IMR-90 (cell line): ENCODE data around the gene RBBP8NL. TPM values are rescaled to one million over a fixed set of nuclear protein-coding genes. Genes with fewer than 3 reads are reported as not detected.

Experiments used
- ATAC-seq: fragments of 200-7000 bp; cut with Tn5 transposase; 2 replicates; pipeline ENCODE4 v1.9.1; 2020; ENCODE audit warnings: low read depth, mild to moderate bottlenecking, moderate library complexity
- BruUV-seq: library from RNA; stranded (reverse); fragments of 400-500 nt; replicated peaks from 2 replicates; lab custom pipeline; 2021; lab: Mats Ljungman, UMichigan
- CTCF ChIA-PET: fragments of 300-600 bp; formaldehyde crosslinking; extraction: SDS; loops from one replicate; lab custom pipeline; 2021; ENCODE audit warnings: antibody characterized with exemption; lab: Yijun Ruan, JAX
- POLR2A ChIA-PET: fragments of 300-600 bp; sonication (Branson Sonifier 250); formaldehyde crosslinking; loops from one replicate; lab custom pipeline; 2022; ENCODE audit warnings: antibody characterized with exemption; ENCODE audit not compliant: unreplicated experiment; lab: Charles Lee
- DNase-seq: peaks from one replicate; pipeline ENCODE4 v3.0.0; 2013
- H2AFZ ChIP-seq: replicated peaks from 2 replicates; pipeline ENCODE3; 2013; ENCODE audit warnings: low read length, mild to moderate bottlenecking; ENCODE audit not compliant: poor library complexity
- H2AK5ac ChIP-seq: 2 replicates; pipeline ENCODE4 v1.6.1; 2013; ENCODE audit warnings: low read depth, low read length, inconsistent platforms
- H2AK9ac ChIP-seq: replicated peaks from 2 replicates; pipeline ENCODE3; 2013; ENCODE audit warnings: mild to moderate bottlenecking, low read depth, low read length, moderate library complexity; ENCODE audit not compliant: poor library complexity
- H2BK120ac ChIP-seq: 2 replicates; pipeline ENCODE4 v1.6.1; 2013; ENCODE audit warnings: low read depth, low read length, inconsistent platforms
- H2BK15ac ChIP-seq: 3 replicates; pipeline ENCODE4 v1.6.1; 2013; ENCODE audit warnings: low read depth, low read length, inconsistent platforms
- H2BK20ac ChIP-seq: 2 replicates; pipeline ENCODE4 v1.6.1; 2013; ENCODE audit warnings: low read depth, mild to moderate bottlenecking, inconsistent platforms, low read length, moderate library complexity
- H2BK5ac ChIP-seq: 2 replicates; pipeline ENCODE4 v1.6.1; 2013; ENCODE audit warnings: mild to moderate bottlenecking, low read depth, low read length, inconsistent platforms; ENCODE audit not compliant: poor library complexity, severe bottlenecking
- H3K14ac ChIP-seq: replicated peaks from 2 replicates; pipeline ENCODE4 v1.6.1; 2013; ENCODE audit warnings: low read depth, low read length, inconsistent platforms
- H3K18ac ChIP-seq: 2 replicates; pipeline ENCODE4 v1.6.1; 2013; ENCODE audit warnings: low read depth, low read length, control low read depth
- H3K23ac ChIP-seq: 2 replicates; pipeline ENCODE4 v1.6.1; 2013; ENCODE audit warnings: low read depth, low read length, inconsistent platforms
- H3K27ac ChIP-seq: 2 replicates; pipeline ENCODE4 v1.5.1; 2013; ENCODE audit warnings: mild to moderate bottlenecking, control low read depth, low read length; ENCODE audit not compliant: insufficient read depth
- H3K27me3 ChIP-seq: 2 replicates; pipeline ENCODE4 v1.6.1; 2013; ENCODE audit warnings: low read length; ENCODE audit not compliant: control insufficient read depth, insufficient read depth
- H3K36me3 ChIP-seq: 2 replicates; pipeline ENCODE4 v1.6.1; 2013; ENCODE audit warnings: low read length, mixed read lengths; ENCODE audit not compliant: control insufficient read depth, insufficient read depth
- H3K4ac ChIP-seq: 2 replicates; pipeline ENCODE4 v1.6.1; 2013; ENCODE audit warnings: low read depth, low read length, inconsistent platforms
- H3K4me1 ChIP-seq: 2 replicates; pipeline ENCODE4 v1.6.1; 2013; ENCODE audit warnings: low read length, mixed read lengths; ENCODE audit not compliant: control insufficient read depth, insufficient read depth
- H3K4me2 ChIP-seq: 2 replicates; pipeline ENCODE4 v1.6.1; 2013; ENCODE audit warnings: low read depth, mild to moderate bottlenecking, control low read depth, low read length, moderate library complexity
- H3K4me3 ChIP-seq: 2 replicates; pipeline ENCODE4 v1.5.1; 2013; ENCODE audit warnings: low read depth, mild to moderate bottlenecking, control low read depth, low read length, moderate library complexity; ENCODE audit not compliant: insufficient read depth
- H3K56ac ChIP-seq: 2 replicates; pipeline ENCODE4 v1.6.1; 2013; ENCODE audit warnings: low read length, inconsistent platforms; ENCODE audit not compliant: insufficient read depth; ENCODE audit errors: extremely low read depth
- H3K79me1 ChIP-seq, 2 experiments: 2 replicates each; pipeline ENCODE4 v1.6.1; 2013; ENCODE audit warnings: low read length in 2 of 2, inconsistent platforms in 1 of 2, low read depth in 1 of 2
- H3K9ac ChIP-seq: 2 replicates; pipeline ENCODE4 v1.6.1; 2013; ENCODE audit warnings: low read depth, low read length, control low read depth
- H3K9me1 ChIP-seq: 2 replicates; pipeline ENCODE4 v1.6.1; 2013; ENCODE audit warnings: low read length, inconsistent platforms; ENCODE audit not compliant: insufficient read depth
- H3K9me3 ChIP-seq: 2 replicates; pipeline ENCODE4 v1.6.1; 2013; ENCODE audit warnings: low read length; ENCODE audit not compliant: control insufficient read depth, insufficient read depth
- H4K20me1 ChIP-seq: 2 replicates; pipeline ENCODE4 v1.6.1; 2013; ENCODE audit warnings: low read length, inconsistent platforms; ENCODE audit not compliant: insufficient read depth
- H4K5ac ChIP-seq: 2 replicates; pipeline ENCODE4 v1.6.1; 2013; ENCODE audit warnings: mild to moderate bottlenecking, low read depth, low read length, control low read depth
- H4K8ac ChIP-seq, 2 experiments: 2 replicates each; pipeline ENCODE4 v1.6.1; 2013; ENCODE audit warnings: low read depth in 2 of 2, low read length in 2 of 2, control low read depth in 1 of 2, inconsistent platforms in 1 of 2
- H4K91ac ChIP-seq: 2 replicates; pipeline ENCODE4 v1.6.1; 2013; ENCODE audit warnings: low read depth, low read length, inconsistent platforms; ENCODE audit not compliant: insufficient read depth
- CHD1 ChIP-seq: IDR thresholded peaks from 2 replicates; pipeline ENCODE4 v1.6.1; 2012; ENCODE audit warnings: low read depth, low read length, improper control_type of control experiment
- CTCF ChIP-seq: conservative IDR thresholded peaks from 2 replicates; pipeline ENCODE4 v1.5.1; 2012; ENCODE audit warnings: mild to moderate bottlenecking, low read depth, low read length, improper control_type of control experiment
- FOS ChIP-seq: fragments of 150-350 bp; IDR thresholded peaks from 2 replicates; pipeline ENCODE4 v1.6.1; 2016; ENCODE audit warnings: low read depth, low read length
- MAFK ChIP-seq: IDR thresholded peaks from 2 replicates; pipeline ENCODE4 v1.6.1; 2012; ENCODE audit warnings: low read depth, low read length, improper control_type of control experiment
- MAZ ChIP-seq: IDR thresholded peaks from 2 replicates; pipeline ENCODE4 v1.6.1; 2012; ENCODE audit warnings: low read depth, mild to moderate bottlenecking, low read length, improper control_type of control experiment, moderate library complexity, borderline replicate concordance
- MXI1 ChIP-seq: IDR thresholded peaks from 2 replicates; pipeline ENCODE4 v1.6.1; 2012; ENCODE audit warnings: low read depth, mild to moderate bottlenecking, low read length, moderate library complexity, borderline replicate concordance
- NFE2L2 ChIP-seq: fragments of 150-350 bp; IDR thresholded peaks from 2 replicates; pipeline ENCODE4 v1.6.1; 2016; ENCODE audit warnings: low read depth, mild to moderate bottlenecking, low read length
- RAD21 ChIP-seq: IDR thresholded peaks from 2 replicates; pipeline ENCODE4 v1.6.1; 2012; ENCODE audit warnings: low read length, improper control_type of control experiment
- RCOR1 ChIP-seq: IDR thresholded peaks from 2 replicates; pipeline ENCODE4 v1.6.1; 2012; ENCODE audit warnings: mild to moderate bottlenecking, low read length, improper control_type of control experiment; ENCODE audit not compliant: insufficient replicate concordance
- USF2 ChIP-seq: fragments of 150-350 bp; IDR thresholded peaks from 2 replicates; pipeline ENCODE4 v1.6.1; 2017; ENCODE audit warnings: mild to moderate bottlenecking, antibody characterized with exemption, low read length, low read depth
- WGBS, 2 experiments: methylation state at CpG; one replicate each; pipeline versions ENCODE4 v1.1.5 to v1.1.7; 2013; ENCODE audit warnings: missing lambda C conversion rate in 2 of 2; ENCODE audit not compliant: insufficient read length in 1 of 2; ENCODE audit errors: extremely low coverage in 2 of 2; 5-methylcytosine and 5-hydroxymethylcytosine counted together
- dilution Hi-C: fragments of 300-500 bp; cut with HindIII; formaldehyde crosslinking; loops from one replicate; pipeline ENCODE4 v1.14.3; 2018; ENCODE audit warnings: low sequenced_read_pairs; ENCODE audit not compliant: unreplicated experiment
- in situ Hi-C: fragments of 300-500 bp; cut with MboI; formaldehyde crosslinking; loops from 3 replicates; pipeline ENCODE4 v1.14.3; 2019; ENCODE audit warnings: low sequenced_read_pairs, inconsistent platforms, mixed read lengths
- intact Hi-C: fragments of 100-400 bp; cut with micrococcal nuclease; formaldehyde crosslinking; loops from 2 replicates; pipeline ENCODE4 v1.10.0; 2022
- polyA plus RNA-seq, 3 experiments: library from polyadenylated mRNA; depleted of rRNA; stranded (reverse); fragments of >200 nt; gene quantifications; 2 replicates each; pipeline ENCODE4 v1.2.3, GENCODE V29; 2012; ENCODE audit warnings: low replicate concordance in 1 of 3
- total RNA-seq: library from RNA; depleted of rRNA; stranded (reverse); fragments of >200 nt; gene quantifications from 2 replicates; pipeline ENCODE4 v1.2.3, GENCODE V29; 2012

Gene RBBP8NL
- total and polyA plus RNA-seq, 2 of the 4 experiments (the other 2 are of a cell fraction): not detected

- Histone ChIP-seq H4K20me1 (no peaks in the 10 kb centered on the region), H3K4ac (no peak overlapping the region), H3K79me1 (no peaks in the 10 kb centered on the region), H2BK15ac (no peak overlapping the region), H2AFZ (no peak overlapping the region), H2BK20ac (no peak overlapping the region), H4K8ac (no peak overlapping the region), H3K9me3 (no peaks in the 10 kb centered on the region), H3K4me1 (no peaks in the 10 kb centered on the region), H2AK9ac (no peak overlapping the region), H4K5ac (no peak overlapping the region), H2BK5ac (no peak overlapping the region), H2BK120ac (no peak overlapping the region), H3K18ac (no peak overlapping the region), H3K36me3 (no peaks in the 10 kb centered on the region), H3K9me1 (no peaks in the 10 kb centered on the region), H3K9ac (no peak overlapping the region), H3K56ac (no peak overlapping the region), H2AK5ac (no peak overlapping the region), H3K4me3 (no peak overlapping the region), H3K23ac (no peak overlapping the region), H3K27ac (no peak overlapping the region), H3K27me3 (peaks cover 28% of the 10 kb centered on the region), H3K4me2 (no peak overlapping the region), H4K91ac (no peak overlapping the region), H3K14ac (no peak overlapping the region)
- 61% methylated on average over 5 of the region's 15 CpGs; no CpG with 5 or more reads in 1 of the 2 experiments for WGBS, 2 experiments
- no TSS peak for BruUV-seq
- ATAC-seq (no peak), DNase-seq (no peak)
- TF ChIP-seq MAZ (no peak), MAFK (no peak), CTCF (no peak), NFE2L2 (no peak), RAD21 (no peak), CHD1 (no peak), RCOR1 (no peak), USF2 (no peak), MXI1 (no peak), FOS (no peak)
- ChIA-PET POLR2A (no interaction called here), CTCF (no interaction called here)
- intact Hi-C loops (no loop called here), dilution Hi-C loops (no loop called here), in situ Hi-C loops (no loop called here)
Measured at GRCh38 chr20:62462976-62463592, 35.7 kb upstream of the RBBP8NL start.
